ENCODE measurements around the gene LARP4B.

LARP4B gene

DNA sequence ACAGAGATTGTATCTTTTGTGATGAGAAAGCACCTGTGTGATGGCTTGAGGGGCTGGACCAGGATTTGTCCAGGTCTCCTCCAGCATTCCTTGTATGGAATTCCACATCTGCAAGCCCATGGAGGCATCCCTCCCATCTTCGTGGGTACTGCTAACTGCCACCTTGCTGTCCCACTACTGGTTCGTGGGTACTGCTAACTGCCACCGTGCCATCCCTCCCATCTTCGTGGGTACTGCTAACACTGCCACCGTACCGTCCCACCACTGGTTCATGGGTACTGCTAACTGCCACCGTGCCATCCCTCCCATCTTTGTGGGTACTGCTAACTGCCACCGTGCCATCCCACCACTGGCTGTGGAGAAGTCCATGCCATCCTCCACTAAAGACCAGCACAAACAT is 111.7 kb downstream of the LARP4B start:
- no peak overlapping the region for H3K4me3 ChIP-seq (replicated peaks in 1 of 2; ENCODE audit: low read depth in 2 of 2, low read length in 2 of 2)
- TF ChIP-seq, protein P1, sequence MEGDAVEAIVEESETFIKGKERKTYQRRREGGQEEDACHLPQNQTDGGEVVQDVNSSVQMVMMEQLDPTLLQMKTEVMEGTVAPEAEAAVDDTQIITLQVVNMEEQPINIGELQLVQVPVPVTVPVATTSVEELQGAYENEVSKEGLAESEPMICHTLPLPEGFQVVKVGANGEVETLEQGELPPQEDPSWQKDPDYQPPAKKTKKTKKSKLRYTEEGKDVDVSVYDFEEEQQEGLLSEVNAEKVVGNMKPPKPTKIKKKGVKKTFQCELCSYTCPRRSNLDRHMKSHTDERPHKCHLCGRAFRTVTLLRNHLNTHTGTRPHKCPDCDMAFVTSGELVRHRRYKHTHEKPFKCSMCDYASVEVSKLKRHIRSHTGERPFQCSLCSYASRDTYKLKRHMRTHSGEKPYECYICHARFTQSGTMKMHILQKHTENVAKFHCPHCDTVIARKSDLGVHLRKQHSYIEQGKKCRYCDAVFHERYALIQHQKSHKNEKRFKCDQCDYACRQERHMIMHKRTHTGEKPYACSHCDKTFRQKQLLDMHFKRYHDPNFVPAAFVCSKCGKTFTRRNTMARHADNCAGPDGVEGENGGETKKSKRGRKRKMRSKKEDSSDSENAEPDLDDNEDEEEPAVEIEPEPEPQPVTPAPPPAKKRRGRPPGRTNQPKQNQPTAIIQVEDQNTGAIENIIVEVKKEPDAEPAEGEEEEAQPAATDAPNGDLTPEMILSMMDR (IDR thresholded peaks at IDR 0.05; ENCODE audit: low read depth, low read length), result no peak
- DNase-seq (ENCODE audit: low read depth in 2 of 2), result no peak

DNA sequence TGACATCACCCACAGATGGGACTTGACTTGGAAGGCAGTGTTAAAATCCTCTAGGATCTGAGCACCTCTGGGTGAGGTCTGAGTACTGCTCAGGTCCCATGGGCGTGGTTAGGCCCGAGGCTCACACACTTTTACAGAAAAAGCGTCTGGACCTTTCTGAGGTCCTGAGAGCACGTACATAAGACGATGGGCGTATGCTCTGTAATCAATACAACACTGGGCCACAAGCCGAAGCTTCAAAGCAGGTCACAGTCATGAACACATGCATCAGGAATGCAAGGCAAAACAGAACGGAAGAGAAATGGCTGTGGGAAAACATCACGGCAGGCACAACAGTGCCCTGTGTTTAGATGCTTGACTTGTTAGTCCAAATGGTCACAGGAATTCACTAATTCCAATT is 112.2 kb downstream of the LARP4B start:
- TF ChIP-seq, protein P1 (IDR thresholded peaks at IDR 0.05; ENCODE audit: low read depth, low read length), result no peak

DNA sequence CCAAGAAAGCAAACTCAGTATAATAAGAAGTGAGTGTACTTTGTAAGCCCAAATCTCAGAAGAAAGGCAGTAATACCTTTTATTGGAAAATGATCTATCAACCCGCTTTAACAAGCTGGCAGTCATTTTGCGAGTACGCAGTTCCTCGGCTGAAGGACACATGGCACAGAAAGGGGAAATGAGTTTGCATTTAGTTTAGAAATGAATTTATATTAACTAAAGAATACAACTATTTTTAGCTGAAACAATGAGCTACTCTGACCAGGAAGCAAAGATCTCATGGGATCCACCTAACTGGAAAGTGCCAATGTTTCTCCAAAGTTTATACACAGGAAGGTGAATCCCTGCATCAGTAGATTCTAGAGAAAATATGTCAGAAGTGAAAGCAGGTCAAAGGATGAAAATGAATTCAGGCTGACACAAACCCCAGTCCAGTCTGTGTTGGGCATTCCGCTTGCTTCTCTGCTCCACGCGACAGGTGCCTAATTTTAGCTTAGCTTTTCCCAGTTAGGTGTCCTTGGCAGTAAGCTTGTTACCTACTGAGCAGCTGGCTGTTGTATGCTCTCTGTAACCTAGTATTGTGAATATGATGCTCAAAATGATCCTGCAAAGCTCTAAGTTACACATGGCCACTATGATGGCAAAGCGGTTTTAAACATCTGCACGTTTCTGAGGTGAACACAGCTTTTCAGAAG is 112.8 kb downstream of the LARP4B start:
- TF ChIP-seq, protein P1 (IDR thresholded peaks at IDR 0.05; ENCODE audit: low read depth, low read length), result no peak
- no peak overlapping the region for H3K4me3 ChIP-seq (replicated peaks in 1 of 2; ENCODE audit: low read depth in 2 of 2, low read length in 2 of 2)
- no peak for DNase-seq (ENCODE audit: low read depth in 2 of 2)

More for the DNA sequence above, 112.2 kb downstream of the LARP4B start:
- no peak overlapping the region for H3K4me3 ChIP-seq (replicated peaks in 1 of 2; ENCODE audit: low read depth in 2 of 2, low read length in 2 of 2)
- peak; percentile 39 to 82 for DNase-seq (ENCODE audit: low read depth in 2 of 2)

DNA sequence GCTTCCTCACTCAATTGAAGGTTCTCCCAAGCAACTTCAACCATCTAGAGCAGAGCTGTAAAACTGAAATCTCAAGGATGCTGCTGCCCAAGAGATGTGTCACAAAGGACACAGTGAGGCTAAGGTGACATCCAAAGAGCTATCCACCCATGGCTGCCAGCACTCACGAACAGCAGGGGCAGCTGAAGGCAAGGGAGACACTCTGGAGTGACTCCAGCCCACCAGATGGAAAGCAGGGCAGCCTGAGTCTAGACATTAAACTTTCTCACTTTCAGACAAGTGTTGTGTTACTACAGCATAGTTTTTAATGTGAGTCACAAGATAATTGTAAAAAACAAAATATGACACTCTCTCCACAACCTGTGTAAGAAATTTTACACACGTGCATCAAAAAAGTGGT is 113.5 kb downstream of the LARP4B start:
- DNase-seq (ENCODE audit: low read depth in 2 of 2), result no peak
- TF ChIP-seq, protein P1 (IDR thresholded peaks at IDR 0.05; ENCODE audit: low read depth, low read length), result no peak
- no peak overlapping the region for H3K4me3 ChIP-seq (replicated peaks in 1 of 2; ENCODE audit: low read depth in 2 of 2, low read length in 2 of 2)

DNA sequence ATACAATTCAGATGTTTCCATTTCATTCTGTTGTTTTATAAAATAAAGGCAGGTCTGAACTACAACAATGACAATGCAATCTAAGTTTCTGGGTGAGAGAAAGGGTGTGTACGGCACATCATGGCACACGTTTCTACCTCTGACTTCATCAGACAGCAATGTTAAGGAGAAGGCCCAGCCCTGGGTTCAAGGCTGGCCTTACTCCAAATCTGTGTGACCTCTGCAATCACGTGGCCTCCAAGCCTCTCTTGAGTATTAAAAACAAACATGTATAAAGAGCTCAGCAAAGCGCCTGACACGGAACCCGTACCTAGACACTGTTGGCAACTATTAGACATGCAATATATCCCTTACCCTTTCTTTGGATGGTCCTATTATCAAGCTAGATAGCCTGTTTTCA is 114.1 kb downstream of the LARP4B start:
- H3K4me3 ChIP-seq (replicated peaks in 1 of 2; ENCODE audit: low read depth in 2 of 2, low read length in 2 of 2), result no peak overlapping the region
- TF ChIP-seq, protein P1 (IDR thresholded peaks at IDR 0.05; ENCODE audit: low read depth, low read length), result no peak
- peak in 1 of 2 donors; percentile 38 for DNase-seq (ENCODE audit: low read depth in 2 of 2)

DNA sequence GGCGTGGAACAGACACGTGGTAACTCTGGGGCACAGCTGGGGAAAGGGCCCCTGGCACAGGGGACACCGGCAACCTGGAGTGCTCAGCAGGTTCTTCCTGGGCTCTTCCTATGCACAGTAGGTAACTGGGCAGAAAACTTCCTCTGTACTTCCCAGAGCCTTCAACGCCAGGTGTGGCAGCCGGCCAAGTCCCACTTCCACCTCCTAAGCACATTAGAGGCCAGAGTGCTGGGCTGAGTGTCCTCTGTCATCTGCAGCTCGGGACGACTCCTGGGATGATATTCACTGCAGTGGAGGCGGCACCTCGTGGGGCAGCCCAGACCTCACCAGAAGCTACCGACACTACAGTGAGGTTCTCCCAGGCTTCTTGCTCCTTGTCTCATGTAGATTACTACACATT is 114.5 kb downstream of the LARP4B start:
- no peak for DNase-seq (ENCODE audit: low read depth in 2 of 2)
- no peak overlapping the region for H3K4me3 ChIP-seq (replicated peaks in 1 of 2; ENCODE audit: low read depth in 2 of 2, low read length in 2 of 2)
- TF ChIP-seq, protein P1 (IDR thresholded peaks at IDR 0.05; ENCODE audit: low read depth, low read length), result no peak

DNA sequence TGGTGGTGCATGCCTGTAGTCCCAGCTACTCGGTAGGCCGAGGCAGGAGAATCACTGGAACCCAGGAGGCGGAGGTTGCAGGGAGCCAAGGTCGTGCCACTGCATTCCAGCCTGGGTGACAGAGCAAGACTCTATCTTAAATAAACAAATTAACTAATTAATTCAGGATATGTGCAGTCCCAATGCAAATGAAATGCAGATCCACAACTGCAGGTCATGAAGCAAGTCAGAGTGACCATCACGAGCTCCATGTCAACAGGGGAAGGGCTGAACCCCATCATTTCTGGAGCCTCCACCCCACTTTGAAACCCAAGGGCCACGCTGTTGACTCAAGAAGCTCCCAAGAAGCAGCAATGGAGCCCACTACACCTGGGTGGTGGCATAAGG is 115.4 kb downstream of the LARP4B start:
- no peak for DNase-seq (ENCODE audit: low read depth in 2 of 2)
- TF ChIP-seq, protein P1 (IDR thresholded peaks at IDR 0.05; ENCODE audit: low read depth, low read length), result no peak
- no peak overlapping the region for H3K4me3 ChIP-seq (replicated peaks in 1 of 2; ENCODE audit: low read depth in 2 of 2, low read length in 2 of 2)

Measured in cardiac fibroblast (primary cell).